HG03066 (cell line): ENCODE measurements around the gene PGLYRP2.
"Not testable (repeated sequence)": the region's sequence is repeated elsewhere in the genome, so short reads cannot be mapped to it uniquely, and the experiment has no call there.

ENCODE experiments used
- ATAC-seq: cut with Tn5 transposase; IDR thresholded peaks from one replicate; pipeline ENCODE4 v1.9.1; 2021; ENCODE audit warnings: low read depth; ENCODE audit not compliant: unreplicated experiment

PGLYRP2 gene

GRCh38 chr19:15495151-15495550, 15.8 kb upstream of the PGLYRP2 start:
- ATAC-seq = no peak

DNA sequence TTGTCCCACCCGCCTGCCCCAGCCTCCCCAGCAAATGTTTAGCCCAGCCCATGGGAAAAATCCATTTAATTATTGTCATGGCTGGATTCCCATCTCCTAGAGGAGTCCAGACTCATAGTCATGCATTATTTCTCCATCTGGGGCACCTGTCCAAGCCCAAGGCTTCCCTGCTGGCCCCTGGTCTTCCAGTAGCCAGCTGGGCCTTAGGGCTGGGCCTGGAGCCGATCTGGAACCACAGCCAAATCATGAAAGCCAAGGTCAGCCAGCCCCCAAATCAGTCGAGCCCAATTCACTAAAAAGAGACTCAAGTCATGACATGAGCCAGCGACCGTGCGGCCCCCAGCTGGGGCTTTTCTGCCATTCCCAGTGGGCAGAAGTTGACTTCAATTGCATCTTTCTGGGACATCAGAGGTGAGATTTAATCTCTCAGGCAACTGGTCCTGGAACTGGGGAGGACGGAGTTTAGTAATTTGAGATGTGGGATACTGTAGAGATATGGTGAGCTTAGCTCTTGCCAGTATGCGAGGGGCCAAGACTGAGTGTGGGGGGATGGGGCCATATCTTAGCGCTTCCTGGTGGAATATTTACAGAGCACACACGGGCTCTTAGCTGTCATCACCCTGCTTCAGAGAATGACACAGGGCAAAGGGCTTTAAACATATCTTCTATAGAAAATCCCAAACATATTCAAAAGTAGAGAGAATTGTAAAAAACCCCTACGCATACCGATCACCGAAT, 9.4 kb upstream of the PGLYRP2 start:
- ATAC-seq = no peak

DNA sequence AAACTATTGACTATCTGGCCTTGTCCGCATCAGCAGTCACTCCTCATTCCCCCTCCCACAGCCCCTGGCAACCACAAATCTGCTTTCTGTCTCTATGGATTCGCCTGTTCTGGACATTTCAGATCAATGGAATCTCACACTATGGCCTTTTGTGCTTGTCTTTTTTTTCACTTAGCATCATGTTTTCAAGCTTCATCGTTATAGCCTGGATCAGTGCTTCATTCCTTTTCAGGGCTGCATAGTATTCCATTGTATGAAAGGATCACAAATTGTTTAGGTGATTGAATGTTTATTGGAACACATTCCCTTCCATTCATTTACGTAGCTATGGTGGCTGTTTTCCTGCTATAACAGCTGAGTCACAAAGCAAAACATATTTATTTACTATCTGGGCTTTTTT, 7.7 kb upstream of the PGLYRP2 start:
- ATAC-seq = no peak

GRCh38 chr19:15485768-15486167, 6.5 kb upstream of the PGLYRP2 start:
- ATAC-seq = not testable (repeated sequence)

DNA sequence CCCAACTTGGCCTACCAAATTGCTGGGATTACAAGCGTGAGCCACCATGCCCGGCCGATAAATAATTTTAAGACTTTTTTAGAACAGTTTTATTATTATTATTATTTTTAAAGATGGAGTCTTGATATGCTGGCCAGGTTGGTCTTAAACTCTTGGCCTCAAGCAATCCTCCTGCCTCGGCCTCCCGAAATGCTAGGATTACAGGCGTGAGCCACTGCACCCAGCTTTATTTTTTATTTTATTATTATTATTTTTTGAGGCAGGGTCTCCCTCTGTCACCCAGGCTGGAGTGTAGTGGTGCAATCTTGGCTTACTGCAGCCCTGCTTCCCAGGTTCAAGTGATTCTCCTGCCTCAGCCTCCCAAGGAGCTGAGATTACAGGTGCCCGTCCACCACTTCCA, 1.7 kb upstream of the PGLYRP2 start:
- ATAC-seq = not testable (repeated sequence)

DNA sequence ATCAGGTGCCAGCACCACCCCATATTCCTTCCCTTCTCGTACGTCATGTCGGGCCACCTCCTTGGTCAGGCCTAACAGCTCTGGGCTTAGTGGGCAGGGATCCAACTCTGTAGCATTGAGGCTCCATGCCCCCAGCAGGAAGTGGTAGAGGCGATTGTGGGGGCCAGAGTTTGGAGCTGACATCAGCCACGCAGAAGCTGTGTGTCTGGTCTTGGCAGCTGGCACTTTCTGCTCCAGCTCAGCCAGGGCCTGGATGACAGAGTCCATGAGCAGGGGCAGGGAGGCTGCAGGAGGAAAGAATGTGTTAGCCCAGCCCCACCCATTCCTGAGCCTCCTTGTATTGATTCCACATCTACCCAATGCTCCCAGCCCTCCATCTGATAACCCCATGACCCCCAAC, 3.0 kb downstream of the PGLYRP2 start:
- no peak for ATAC-seq

- no peak for ATAC-seq
Measured at GRCh38 chr19:15475611-15476010, 3.7 kb downstream of the PGLYRP2 start.

DNA sequence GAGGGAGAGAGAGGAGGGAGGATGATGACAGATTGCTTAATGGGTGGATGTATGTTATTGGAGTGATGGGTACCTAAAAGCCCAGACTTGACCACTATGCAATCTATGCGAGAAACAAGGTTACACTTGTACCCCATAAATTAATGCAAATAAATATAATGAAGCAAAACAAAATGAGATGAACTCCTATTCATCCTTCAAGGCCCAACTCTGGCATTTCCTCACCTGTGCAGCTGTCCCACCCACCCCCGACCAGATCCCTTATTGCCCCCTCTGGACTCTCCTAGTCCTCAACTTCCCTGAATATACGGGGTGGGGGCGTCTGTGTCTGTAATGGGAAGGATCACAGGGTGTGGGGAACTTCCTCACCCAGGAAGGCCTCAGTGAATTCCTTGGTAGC, 4.1 kb downstream of the PGLYRP2 start:
- no peak for ATAC-seq

DNA sequence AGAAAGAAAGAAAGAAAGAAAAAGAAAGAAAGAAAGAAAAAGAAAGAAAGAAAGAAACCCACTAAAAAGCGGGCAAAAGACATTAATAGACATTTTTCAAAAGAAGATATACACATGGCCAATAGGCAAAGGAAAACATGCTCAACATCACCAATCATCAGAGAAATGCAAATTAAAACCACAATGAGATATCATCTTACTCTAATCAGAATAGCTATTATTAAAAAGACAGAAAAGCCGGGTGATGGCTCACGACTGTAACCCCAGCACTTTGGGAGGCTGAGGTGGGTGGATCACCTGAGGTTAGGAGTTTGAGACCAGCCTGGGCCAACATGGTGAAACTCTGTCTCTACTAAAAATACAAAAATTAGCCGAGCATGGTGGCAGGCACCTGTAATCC, 5.5 kb downstream of the PGLYRP2 start:
- not testable (repeated sequence) for ATAC-seq

- no peak for ATAC-seq
Measured at GRCh38 chr19:15471639-15472101, 7.6 kb downstream of the PGLYRP2 start.

DNA sequence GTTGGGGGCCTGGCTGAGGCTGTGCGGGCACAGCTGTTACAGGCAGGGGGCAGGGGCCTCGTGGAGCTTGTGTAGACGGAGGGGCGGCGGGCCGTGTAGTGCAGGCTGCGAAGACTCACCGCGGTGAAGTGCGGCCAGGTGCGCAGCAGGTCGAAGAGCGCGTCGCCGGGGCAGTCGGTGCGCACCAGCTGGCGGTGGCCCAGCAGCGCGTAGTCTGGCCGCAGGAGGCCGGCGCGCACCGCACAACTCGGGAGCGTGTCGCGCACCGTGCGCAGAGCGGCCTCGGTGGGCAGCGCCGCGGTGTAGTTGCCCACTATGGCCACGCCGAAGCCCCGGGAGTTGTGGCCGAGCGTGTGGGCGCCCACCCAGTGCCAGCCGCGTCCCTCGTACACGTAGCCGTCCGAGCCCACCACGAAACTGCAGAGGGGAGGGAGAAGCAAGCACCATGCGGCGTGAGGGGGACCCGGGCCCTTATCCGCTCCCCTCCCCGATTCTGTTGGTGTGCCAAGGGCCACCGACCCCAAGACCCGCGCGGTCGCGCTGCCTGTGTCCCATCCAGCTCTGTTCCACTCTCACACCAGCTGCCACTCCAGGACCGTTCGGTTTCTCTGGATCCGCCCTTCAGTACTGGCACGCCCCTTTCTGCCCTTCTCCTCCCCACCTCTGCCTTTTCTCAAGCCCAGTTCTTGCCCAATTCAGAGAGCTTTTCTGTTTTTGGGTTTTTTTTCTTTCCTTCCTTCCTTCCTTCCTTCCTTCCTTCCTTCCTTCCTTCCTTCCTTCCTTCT, 9.6 kb downstream of the PGLYRP2 start:
- ATAC-seq = no peak

DNA sequence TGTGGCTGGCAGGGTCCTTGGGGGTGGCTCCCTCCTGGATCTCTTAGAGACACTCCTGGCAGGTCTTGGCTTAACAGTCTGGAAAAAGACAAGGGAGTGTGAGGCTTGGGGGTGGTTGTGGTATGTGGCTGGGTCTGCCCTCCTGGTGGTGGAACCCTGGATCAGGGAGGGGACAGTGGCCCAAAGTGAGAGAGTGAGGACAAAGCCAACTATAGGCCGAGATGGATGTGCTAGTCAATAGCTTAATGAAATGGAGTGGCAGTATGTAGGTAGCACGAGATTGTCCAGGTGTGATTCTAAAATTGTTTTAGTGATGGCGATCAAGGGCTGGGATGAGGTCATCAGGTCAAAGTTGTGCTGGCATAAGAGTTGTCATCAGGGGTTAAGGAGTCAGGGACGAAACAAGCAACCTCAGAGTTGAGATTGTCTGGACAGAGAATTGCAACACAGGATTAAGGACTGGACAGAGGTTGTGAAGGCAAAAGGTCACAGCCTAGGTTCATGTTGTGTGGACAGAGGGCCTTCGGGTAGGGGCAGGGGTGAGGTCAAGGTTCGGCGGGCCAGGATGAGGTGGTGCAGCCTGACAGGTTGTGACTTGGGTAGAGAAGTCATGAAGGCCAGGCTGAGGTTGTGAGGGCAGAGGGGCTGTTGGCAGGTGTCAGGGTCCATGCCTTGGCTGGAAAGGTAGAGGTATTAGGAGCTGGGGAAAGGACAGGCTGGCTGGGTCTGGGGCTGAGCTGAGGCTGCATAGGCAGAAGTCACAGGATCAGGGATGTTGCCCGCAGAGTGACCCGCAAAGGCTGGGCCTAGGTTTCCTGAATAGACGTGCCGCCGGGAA, 10.4 kb downstream of the PGLYRP2 start:
- ATAC-seq = no peak

- no peak for ATAC-seq
Measured at GRCh38 chr19:15467734-15468214, 11.5 kb downstream of the PGLYRP2 start.

- peak; percentile 36 for ATAC-seq
Measured at GRCh38 chr19:15466851-15467733, 12.2 kb downstream of the PGLYRP2 start.

GRCh38 chr19:15464394-15465385, 14.6 kb downstream of the PGLYRP2 start, which contains the start of gene RASAL3:
RASAL3 (minus strand) TSS chr19:15464544; CDS start chr19:15464358, 186 bp downstream.
- ATAC-seq = peak; percentile 53

- peak; percentile 43 for ATAC-seq
Measured at GRCh38 chr19:15463861-15464371, 15.4 kb downstream of the PGLYRP2 start.

DNA sequence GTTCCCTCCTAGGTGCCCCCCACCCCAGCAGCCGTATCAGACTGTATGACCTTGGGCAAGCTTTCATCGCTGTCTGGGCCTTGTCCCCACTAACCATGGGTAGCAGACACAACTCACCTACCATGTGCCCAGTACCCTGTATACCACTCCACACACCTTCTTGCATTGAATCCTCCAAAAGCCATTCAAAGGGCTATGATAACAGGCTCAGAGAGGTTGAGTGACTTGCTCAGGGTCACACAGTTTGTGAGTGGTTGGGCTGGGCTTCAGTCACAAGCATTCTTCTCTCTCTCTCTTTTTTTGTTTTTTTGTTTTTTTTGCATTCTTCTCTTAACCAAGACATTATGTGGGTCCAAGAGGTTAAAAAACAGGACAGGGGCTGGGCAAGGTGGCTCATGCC, 17.6 kb downstream of the PGLYRP2 start:
- ATAC-seq = no peak
